ENCODE measurements around the gene SLC16A6.
"Not testable (repeated sequence)": the region's sequence is repeated elsewhere in the genome, so short reads cannot be mapped to it uniquely, and the experiment has no call there.

The SLC16A6 gene

GRCh38 chr17:68231541-68231940 is 59.4 kb downstream of the SLC16A6 start:
- TF ChIP-seq POLR2A (IDR thresholded peaks at IDR 0.05; ENCODE audit: low read length), result no peak
- TF ChIP-seq GATA1 (IDR thresholded peaks at IDR 0.05; ENCODE audit: low read depth, low read length), result no peak

GRCh38 chr17:68231131-68231530 is 59.8 kb downstream of the SLC16A6 start:
- not testable (repeated sequence) for DNase-seq

More at GRCh38 chr17:68231541-68231940, 59.4 kb downstream of the SLC16A6 start:
- no peak for DNase-seq

GRCh38 chr17:68229619-68230018 is 61.3 kb downstream of the SLC16A6 start:
- DNase-seq, result no peak
- TF ChIP-seq POLR2A (IDR thresholded peaks at IDR 0.05; ENCODE audit: low read length) (no peak), GATA1 (IDR thresholded peaks at IDR 0.05; ENCODE audit: low read depth, low read length) (no peak)

GRCh38 chr17:68228817-68229570 is 61.9 kb downstream of the SLC16A6 start:
- TF ChIP-seq GATA1 (IDR thresholded peaks at IDR 0.05; ENCODE audit: low read depth, low read length), result no peak
- no peak for DNase-seq

GRCh38 chr17:68228039-68228680 is 62.8 kb downstream of the SLC16A6 start:
- not testable (repeated sequence) for DNase-seq

GRCh38 chr17:68225055-68225454 is 65.9 kb downstream of the SLC16A6 start:
- DNase-seq, result not testable (repeated sequence)

GRCh38 chr17:68222606-68223005 is 68.3 kb downstream of the SLC16A6 start:
- DNase-seq, result no peak
- TF ChIP-seq GATA1 (IDR thresholded peaks at IDR 0.05; ENCODE audit: low read depth, low read length) (no peak), POLR2A (IDR thresholded peaks at IDR 0.05; ENCODE audit: low read length) (no peak)

GRCh38 chr17:68221786-68222185 is 69.1 kb downstream of the SLC16A6 start:
- no peak for DNase-seq

GRCh38 chr17:68220786-68221185 is 70.1 kb downstream of the SLC16A6 start:
- DNase-seq, result not testable (repeated sequence)

More at GRCh38 chr17:68221786-68222185, 69.1 kb downstream of the SLC16A6 start:
- TF ChIP-seq GATA1 (IDR thresholded peaks at IDR 0.05; ENCODE audit: low read depth, low read length) (no peak), POLR2A (IDR thresholded peaks at IDR 0.05; ENCODE audit: low read length) (no peak)

- DNase-seq, result not testable (repeated sequence)
Observed at GRCh38 chr17:68220186-68220585, 70.7 kb downstream of the SLC16A6 start.

GRCh38 chr17:68219429-68219828 is 71.5 kb downstream of the SLC16A6 start:
- DNase-seq, result not testable (repeated sequence)

Data from erythroblast (primary cell).